Liver (tissue), 3 donors: ENCODE results near the gene DHPS.

ENCODE experiments used
- JUND ChIP-seq, 2 donors: IDR thresholded peaks; 2 replicates each; pipeline ENCODE4 v1.6.1; 2016; ENCODE audit warnings: antibody characterized with exemption in 2 of 2
- RAD21 ChIP-seq, 2 donors: IDR thresholded peaks; 2 replicates each; pipeline ENCODE4 v1.6.1; 2016; ENCODE audit warnings: antibody characterized with exemption in 2 of 2, mild to moderate bottlenecking in 2 of 2
- TF ChIP-seq, protein P1 (sequence below): fragments of 150-350 bp; IDR thresholded peaks from 2 replicates; pipeline ENCODE4 v1.5.1; 2017; ENCODE audit warnings: improper control_type of control experiment, low read depth, low read length; ENCODE audit not compliant: missing input control
- TF ChIP-seq, protein P2 (sequence below): IDR thresholded peaks from 2 replicates; pipeline ENCODE4 v1.6.1; 2016; ENCODE audit warnings: antibody characterized with exemption, mild to moderate bottlenecking
- donor health status: healthy.
- donor health status: healthy.

DNA sequence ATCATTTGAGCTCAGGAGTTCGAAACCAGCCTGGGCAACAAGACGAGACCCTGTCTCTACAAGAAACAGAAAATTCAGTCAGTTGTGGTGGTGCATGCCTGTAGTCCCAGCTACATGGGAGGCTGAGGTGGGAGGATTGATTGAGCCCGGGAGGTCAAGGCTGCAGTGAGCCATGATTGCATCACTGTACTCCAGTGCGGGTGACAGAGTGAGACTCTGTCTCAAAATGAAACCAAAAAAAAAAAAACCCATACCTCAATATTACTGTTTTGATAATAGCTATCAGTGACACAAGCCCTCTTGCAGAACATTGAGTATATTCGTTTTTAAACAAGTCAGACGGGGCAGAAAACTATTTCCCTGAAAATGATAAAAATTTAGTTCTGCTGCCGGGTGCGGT, 54.7 kb downstream of the DHPS start:
- TF ChIP-seq, protein P1, sequence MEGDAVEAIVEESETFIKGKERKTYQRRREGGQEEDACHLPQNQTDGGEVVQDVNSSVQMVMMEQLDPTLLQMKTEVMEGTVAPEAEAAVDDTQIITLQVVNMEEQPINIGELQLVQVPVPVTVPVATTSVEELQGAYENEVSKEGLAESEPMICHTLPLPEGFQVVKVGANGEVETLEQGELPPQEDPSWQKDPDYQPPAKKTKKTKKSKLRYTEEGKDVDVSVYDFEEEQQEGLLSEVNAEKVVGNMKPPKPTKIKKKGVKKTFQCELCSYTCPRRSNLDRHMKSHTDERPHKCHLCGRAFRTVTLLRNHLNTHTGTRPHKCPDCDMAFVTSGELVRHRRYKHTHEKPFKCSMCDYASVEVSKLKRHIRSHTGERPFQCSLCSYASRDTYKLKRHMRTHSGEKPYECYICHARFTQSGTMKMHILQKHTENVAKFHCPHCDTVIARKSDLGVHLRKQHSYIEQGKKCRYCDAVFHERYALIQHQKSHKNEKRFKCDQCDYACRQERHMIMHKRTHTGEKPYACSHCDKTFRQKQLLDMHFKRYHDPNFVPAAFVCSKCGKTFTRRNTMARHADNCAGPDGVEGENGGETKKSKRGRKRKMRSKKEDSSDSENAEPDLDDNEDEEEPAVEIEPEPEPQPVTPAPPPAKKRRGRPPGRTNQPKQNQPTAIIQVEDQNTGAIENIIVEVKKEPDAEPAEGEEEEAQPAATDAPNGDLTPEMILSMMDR = no peak
- TF ChIP-seq JUND (IDR thresholded peaks at IDR 0.05) = no peak
- TF ChIP-seq, protein P2, sequence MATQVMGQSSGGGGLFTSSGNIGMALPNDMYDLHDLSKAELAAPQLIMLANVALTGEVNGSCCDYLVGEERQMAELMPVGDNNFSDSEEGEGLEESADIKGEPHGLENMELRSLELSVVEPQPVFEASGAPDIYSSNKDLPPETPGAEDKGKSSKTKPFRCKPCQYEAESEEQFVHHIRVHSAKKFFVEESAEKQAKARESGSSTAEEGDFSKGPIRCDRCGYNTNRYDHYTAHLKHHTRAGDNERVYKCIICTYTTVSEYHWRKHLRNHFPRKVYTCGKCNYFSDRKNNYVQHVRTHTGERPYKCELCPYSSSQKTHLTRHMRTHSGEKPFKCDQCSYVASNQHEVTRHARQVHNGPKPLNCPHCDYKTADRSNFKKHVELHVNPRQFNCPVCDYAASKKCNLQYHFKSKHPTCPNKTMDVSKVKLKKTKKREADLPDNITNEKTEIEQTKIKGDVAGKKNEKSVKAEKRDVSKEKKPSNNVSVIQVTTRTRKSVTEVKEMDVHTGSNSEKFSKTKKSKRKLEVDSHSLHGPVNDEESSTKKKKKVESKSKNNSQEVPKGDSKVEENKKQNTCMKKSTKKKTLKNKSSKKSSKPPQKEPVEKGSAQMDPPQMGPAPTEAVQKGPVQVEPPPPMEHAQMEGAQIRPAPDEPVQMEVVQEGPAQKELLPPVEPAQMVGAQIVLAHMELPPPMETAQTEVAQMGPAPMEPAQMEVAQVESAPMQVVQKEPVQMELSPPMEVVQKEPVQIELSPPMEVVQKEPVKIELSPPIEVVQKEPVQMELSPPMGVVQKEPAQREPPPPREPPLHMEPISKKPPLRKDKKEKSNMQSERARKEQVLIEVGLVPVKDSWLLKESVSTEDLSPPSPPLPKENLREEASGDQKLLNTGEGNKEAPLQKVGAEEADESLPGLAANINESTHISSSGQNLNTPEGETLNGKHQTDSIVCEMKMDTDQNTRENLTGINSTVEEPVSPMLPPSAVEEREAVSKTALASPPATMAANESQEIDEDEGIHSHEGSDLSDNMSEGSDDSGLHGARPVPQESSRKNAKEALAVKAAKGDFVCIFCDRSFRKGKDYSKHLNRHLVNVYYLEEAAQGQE = no peak
- TF ChIP-seq RAD21 (IDR thresholded peaks at IDR 0.05) = no peak
